Stimulated activated CD8-positive, alpha-beta memory T cell treated with anti-CD3 and anti-CD28 coated beads, Interleukin-15, amount 100 ng/mL, for 1 hour (primary cell): Measurements from ENCODE around the gene DCAF12L1.

Source experiments
- DNase-seq: peaks from one replicate; pipeline ENCODE4 v3.0.0-alpha.2; 2020; ENCODE audit warnings: low read depth

DCAF12L1 gene

DNA sequence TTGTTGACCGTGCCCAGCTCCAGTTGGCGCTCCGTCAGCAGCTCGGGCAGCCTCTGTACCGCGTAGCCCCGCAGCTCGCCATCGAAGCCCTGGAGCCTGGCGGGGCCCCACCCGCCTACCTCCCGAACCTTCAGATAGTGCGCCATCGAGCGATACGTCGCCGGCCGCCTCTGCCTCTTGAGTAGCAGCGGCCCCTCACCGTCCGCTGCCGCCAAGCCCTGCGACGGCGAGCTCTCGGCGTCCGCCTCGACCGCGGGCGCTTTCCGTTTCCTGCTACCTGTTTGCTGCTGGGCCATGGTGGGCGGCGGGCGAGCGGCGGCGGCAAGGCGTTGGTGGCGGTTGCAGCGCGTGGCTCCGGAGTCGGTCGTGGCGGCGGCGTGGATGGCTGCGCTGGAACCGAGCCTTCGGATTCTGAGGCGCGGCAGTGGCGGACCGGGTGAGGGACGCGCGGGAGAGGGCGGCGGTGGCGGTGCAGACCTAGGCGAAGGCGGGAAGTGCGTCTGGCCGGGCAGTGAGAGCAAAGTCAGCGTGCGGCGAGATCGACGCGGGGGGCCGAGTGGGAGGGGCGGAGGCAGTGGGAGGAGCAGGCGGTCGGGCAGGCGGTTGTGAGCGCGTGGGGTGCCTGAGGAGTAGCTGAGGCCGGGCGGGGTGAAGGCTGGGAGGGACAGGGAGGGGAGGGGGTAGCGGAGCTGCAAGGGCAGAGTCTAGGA lies at the start of gene DCAF12L1:
Gene DCAF12L1, minus strand, starts transcription at position 502 of the 710 bp plus-strand sequence. Its CDS starts 206 bp downstream, at position 296.
- DNase-seq: no peak

DNA sequence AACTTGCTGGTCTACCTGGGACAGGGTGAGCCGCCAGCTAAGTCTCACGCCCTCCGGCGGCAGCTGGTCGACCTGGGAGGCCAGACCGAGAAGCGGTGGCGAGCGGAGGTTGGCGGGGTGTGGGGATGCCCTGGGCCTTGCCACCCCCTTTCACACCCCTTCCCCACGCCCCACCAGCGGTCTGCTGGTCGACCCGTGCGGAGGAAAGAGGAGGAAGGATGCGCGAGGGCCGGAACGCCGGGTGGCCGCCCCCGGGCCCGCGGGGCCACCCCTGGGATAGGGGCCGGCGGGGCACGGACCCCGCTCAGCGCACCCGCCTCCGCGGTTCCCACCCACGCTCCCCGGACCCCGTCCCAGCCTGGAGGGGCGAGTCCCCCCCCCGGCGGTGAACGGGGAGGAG lies 28.3 kb upstream of the DCAF12L1 start:
- DNase-seq: no peak

DNA sequence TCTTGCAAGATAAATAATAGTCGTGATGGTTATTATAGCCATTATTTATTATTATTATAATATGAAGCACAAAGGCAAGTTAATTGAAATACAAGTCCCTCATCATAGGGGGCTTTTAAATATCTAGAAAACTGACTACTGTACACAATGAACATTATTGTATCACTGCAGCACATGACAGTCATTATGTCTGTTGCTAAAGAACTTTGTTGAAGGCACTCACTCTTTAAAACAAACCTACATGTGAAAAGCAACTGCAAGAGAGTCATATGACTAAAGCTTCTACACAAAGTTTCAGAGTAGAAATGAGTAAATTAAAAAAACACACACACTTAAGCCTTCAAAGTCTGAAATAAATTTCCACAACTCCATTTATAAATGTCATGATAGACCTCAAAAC lies 23.3 kb upstream of the DCAF12L1 start:
- no peak for DNase-seq

DNA sequence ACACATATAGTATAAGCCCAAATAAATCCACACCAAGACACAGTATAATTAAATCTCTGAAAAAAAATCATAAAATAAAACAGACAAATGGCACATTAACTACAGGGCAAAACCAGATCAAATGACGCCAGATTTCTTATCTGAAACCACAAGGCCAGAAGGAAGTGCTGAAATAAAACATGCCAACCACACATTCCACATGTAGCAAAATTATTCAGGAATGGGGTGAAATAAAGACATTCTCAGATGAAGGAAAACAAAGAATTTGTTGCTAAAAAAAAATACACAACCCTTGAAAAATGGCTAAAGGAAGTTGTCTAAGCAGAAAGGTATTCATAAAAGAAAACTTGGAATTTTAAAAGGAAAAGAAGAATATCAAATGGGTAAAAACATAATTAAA lies 4.5 kb upstream of the DCAF12L1 start:
- no peak for DNase-seq

DNA sequence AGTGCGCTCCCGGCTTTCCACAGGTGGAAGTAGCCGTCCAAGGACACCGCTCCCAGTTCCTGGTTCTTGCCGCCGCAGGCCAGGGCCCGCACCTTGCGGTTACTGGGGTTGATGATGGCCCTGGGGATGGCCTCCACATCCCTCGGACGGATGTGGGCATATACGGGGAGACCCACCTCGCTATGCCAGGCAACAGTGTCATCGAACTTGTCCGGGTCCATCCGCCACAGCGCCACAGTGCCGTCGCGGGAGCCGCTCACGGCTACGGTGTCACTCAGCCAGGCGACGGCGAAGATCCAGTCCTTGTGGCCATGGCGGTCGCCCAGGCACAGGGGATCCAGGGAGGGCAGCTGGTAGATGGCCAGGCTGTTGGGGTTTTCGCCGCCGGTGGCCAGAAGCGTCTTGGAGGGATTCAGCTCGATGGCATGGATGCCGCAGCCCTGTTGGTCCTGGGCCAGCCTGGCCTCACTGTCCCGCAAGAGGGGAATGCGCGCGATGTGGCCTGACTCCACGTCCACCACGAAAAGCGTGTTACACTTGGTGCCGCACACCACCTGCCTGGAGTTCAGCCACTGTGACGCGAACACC lies 795 bp downstream of the DCAF12L1 start:
- DNase-seq: no peak

DNA sequence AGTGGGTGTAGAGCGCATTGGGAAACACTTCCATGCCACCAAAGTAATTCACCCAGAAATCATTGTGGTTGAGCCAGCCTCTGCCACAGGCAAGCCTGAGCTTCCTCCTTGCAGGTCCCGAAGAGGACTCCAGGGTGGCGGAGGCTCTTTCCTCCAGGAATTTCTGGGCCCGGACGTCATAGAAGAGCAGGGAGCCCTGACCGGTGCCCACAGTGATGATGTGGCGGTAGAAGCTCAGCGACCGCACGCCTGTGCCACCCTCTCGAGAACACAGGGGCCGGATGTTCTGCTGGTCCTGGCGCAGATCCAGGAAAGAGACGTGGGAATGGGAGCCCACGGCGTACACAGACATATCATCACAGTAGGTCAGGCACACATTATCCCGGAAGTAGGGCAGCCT lies 1.3 kb downstream of the DCAF12L1 start:
- no peak for DNase-seq

DNA sequence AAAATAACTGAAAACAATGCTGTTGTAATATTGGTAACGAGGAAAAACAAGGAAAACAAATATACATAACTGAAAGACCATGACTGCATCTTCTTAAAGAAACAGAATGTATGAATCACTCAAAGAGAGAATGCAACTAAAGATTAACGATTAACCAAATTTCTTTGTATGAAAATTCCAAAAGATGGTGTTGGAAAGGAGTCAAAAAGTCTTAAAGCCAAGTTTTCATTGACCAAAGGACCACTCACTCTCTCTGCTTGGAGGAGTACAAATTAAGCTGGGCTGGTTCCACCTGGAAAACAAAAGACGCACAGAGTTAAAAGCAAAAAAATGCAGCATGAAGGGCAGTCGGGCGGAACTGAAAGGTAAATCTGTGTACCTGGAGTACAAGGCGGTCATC lies 1.8 kb downstream of the DCAF12L1 start:
- DNase-seq: no peak

DNA sequence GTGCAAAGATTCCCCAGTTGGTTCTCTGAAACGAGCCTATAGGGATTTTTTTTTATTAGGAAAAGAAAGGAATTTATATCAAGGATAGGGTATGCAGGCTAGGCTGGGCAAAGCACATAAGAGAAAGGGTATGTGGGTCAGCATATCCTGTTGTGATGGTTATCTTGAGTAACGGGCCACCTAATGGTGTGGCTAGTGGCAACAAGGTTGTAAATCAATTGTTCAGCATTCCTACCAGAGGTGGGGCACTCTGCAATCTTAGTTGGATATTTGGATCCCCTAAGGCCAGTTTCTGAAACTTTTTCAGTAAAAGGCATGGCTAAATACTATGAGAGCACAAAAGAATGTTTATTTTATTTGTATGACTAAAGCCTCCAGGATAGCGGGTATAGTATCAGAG lies 42.7 kb downstream of the DCAF12L1 start:
- no peak for DNase-seq
